DMS 273 treated with DMSO at 0.1 percent for 48 hours (cell line): ENCODE data around the gene MAPKBP1.

Experiments used
- DNase-seq: peaks from one replicate; lab custom pipeline; 2025; lab: John Stamatoyannopoulos, UW

The MAPKBP1 gene

DNA sequence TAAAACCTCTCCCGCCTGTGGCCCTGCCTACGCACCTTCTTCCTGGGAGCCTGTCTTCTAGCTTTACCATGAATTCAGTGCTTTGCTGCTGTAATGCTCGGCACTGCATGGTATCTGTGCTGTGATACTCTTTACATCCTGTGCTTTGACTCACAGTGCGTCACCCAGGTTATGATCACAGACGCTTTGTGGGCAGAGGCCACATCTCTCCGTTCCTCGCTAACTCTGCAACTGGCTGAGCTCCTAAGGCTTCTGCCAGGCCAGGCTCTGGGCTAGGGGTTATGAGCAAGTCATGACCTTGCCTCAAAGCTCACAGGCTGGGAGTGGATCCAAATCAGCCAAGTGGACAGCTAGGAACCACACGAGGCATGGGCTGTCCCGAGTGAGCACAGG is 96.4 kb downstream of the MAPKBP1 start:
- no peak for DNase-seq

- DNase-seq, result no peak
Observed at GRCh38 chr15:41871175-41871905, 97.1 kb downstream of the MAPKBP1 start.

DNA sequence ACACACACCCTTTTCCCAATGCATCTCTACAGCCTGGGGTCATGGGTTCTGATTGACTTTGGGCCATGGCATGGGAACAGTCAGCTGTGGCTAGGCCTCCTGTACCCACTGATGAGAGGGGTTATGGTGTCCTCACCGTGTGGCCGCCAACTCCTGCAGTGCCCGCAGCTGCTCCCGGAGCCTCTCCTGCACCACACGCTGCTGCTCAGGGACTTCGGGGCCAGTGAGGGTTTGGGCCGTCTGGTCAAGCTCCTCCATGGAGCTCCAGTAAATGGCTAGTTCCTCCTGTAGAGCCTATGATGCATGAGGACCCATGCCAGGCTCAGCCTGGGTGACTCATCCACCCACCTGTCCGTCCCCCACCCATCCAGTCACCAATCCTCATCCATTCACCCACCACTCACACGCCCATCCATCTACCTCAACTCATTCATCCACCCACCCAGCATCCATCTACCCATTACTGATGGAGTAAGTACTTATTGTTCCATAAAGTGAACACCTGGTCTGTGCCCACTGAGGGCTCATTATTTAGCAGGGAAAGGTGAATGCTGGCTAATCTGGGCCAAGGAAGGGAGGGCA is 98.0 kb downstream of the MAPKBP1 start:
- no peak for DNase-seq

DNA sequence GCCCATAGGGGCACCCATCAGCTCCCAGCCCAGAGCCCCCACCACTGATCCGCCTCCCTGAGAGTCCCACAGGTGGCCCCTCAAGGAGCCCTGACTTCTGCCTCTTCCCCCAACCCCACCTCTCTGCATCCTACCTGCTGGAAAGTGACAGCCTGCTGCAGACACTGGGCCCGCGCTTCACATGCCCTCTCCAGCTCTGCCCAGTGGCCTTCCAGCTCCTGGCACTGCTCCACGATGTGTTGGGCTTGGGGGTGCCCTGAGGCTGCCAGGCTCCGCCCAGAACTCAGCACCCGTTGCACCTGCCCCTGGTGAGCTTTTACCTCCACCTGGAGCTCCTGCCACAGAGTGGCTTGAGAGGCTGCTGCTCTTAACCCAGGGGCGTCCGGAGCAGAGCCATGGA is 99.4 kb downstream of the MAPKBP1 start:
- DNase-seq, result no peak

- DNase-seq, result no peak
Observed at GRCh38 chr15:41874736-41875135, 100.5 kb downstream of the MAPKBP1 start.

DNA sequence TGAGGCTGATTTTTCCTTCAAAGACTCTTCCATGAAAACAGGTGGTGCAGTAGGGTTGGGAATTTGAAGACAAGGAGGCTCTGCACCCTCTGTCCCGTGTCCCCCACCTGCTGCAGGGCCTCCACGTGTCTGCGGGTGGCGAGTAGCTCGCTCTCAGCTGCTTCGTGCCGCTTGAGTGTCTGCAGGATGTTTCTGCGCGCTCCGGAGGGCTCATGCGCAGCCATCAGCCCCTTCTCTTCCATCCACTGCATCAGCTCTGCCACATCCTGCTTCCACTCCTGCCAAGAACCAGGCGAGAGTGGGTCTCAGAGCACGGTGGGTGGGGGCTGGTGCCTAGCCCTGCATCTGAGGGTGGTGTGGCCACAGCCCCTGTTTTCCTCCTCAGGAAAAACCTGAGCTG is 101.7 kb downstream of the MAPKBP1 start:
- no peak for DNase-seq

DNA sequence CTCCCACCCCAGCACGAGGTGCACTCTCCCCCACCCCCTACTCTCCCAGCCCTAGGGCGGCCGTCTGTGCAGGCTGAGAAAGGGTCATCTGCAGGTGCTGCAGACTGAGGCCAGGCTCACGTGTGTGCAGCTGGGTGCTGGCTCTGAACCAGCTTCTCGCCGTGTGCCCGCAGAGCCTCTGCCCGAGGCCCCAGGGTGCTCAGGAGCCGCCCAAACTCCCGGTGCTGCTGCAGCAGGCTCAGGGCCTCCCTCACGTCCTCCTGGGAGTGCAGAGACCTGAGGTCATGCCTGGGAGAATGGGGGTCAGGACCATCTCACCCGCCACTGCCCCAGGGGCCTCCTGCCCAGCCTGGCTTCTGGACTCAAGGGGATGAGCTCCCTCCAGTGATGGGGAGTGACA is 102.4 kb downstream of the MAPKBP1 start:
- DNase-seq, result no peak
